AG08395 (cell line): ENCODE measurements around the gene LPP.
A peak's percentile ranks its signal among the peaks of the same experiment; 100 is the strongest.

Experiments
- DNase-seq: peaks from one replicate; pipeline ENCODE4 v3.0.0; 2012; ENCODE audit warnings: mixed read lengths, low spot score

LPP gene

GRCh38 chr3:188834349-188834748 lies 680.4 kb downstream of the LPP start:
- DNase-seq = no peak

DNA sequence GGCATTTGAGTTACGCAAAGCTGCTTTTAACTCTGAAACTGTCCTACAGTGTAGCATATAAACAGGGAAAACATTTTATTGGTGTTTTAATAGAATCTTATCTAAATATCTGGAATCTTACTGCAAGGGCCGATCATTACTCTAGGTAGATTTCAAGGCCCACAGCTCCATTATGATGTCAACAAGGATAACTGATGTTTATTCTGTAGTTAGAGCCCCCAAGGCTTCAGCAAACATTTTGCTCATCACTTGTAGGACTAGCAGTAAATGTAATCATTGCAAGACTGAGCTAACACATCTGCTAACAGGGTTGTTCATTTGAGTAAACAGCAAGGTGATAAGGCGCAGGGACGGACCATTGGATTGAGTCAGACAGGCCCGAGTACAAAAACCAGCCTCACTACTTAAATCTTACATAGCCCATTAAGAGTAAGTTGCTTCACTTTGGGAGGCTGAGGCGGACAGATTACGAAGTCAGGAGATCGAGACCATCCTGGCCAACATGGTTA lies 685.3 kb downstream of the LPP start:
- no peak for DNase-seq

- no peak for DNase-seq
These were observed 686.3 kb downstream of the LPP start for GRCh38 chr3:188840290-188840689.

GRCh38 chr3:188841906-188842305 lies 687.9 kb downstream of the LPP start:
- no peak for DNase-seq

DNA sequence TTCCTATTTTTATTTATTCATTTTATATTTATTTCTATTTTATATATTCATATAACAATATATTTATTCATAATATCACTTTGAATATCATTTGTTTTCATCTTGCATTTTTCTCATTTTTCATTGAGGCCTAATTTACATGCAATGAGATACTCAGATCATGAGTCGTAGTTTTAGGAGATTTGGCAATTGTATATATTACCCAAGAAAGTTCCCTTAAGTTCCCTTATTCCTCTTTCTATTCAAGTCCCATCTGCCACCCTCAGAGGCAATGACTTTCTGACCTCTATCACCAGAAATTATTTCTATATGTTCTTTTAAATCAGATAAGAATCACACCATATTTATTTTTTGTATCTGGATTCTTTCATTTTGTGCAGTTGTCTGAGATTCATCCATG lies 688.7 kb downstream of the LPP start:
- DNase-seq = peak; percentile 27

GRCh38 chr3:188844096-188844495 lies 690.1 kb downstream of the LPP start:
- DNase-seq = no peak

GRCh38 chr3:188845514-188845913 lies 691.6 kb downstream of the LPP start:
- no peak for DNase-seq

DNA sequence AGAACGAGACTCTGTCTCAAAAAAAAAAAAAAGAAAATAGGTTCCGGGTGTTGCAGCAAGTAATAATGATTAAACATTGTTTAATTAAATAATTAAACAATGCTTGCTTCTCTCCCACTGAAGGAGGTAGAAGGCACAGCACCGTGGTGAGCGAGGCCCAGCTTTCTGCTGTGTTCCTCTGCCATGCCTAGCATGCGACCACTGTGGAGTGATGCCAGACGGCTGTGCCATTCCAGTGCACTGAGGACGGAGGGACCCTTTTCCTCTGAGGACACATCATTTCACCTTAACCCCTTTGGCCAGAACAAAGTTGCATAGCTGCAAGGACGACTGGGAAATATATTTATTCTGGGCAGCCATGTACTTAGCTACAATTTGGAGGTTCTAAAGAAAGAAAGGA lies 695.0 kb downstream of the LPP start:
- no peak for DNase-seq

- peak; percentile 49 for DNase-seq
These were observed 700.2 kb downstream of the LPP start for GRCh38 chr3:188853856-188854771.

DNA sequence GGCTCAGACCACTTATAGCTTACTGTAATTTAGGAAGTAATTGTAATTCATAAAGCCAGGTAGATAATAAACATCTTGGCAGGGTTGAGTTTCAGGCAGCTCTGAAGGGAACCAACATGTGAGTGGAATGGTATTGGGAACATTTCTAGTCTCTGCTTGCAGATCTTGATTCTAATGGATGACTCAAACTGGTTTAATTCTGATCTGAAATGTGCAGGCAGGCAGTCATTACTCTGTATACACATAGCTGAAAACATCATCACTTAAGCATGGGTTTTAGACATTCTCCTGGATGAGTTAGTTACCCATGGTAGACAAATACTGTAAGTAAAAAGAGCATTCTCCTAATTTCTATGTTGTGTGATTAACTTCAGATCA lies 700.8 kb downstream of the LPP start:
- DNase-seq = peak; percentile 25

GRCh38 chr3:188855675-188856074 lies 701.7 kb downstream of the LPP start:
- no peak for DNase-seq

- DNase-seq = no peak
These were observed 706.2 kb downstream of the LPP start for GRCh38 chr3:188860147-188860546.

DNA sequence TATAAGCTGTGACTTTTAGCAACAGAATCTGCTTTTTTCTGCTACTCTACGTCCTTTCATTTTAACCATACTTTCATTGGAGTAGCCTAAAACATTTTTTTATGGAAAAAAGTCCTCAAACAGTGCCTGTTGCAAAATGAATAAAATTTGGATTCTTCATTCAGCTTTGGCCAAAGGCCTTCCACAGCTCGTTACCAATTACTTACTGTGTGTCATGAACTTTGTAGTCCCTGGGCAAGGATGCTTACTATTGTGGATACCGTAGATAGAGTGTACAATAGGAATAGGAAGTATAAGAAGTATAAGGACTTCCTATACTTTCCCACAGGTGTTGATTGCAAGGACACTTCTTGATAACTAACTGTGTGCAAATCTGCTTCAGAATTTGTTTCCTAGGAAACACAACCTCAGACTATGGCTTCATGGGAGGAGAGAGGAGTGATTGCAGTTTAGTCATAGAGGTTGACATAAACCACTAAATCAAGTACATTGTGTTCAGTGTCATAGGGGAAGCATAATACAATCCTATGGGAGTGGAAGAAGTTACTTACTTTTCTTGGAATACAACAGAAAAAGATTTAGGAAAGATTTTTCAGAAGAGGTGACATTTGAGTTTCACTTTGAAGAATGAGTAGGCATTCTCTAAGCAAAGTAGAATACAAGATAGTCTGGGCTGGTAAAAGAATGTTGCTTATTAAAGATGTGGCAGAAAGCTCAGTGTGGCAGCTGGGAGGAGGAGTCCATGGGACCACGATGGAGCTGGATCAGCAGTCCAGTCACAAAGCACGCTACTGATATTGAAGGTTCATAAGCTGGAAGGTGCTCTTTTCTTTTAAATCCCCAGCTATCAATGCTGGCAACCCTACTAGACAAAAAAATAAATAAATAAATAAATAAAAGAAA lies 708.1 kb downstream of the LPP start:
- DNase-seq = peak; percentile 6

DNA sequence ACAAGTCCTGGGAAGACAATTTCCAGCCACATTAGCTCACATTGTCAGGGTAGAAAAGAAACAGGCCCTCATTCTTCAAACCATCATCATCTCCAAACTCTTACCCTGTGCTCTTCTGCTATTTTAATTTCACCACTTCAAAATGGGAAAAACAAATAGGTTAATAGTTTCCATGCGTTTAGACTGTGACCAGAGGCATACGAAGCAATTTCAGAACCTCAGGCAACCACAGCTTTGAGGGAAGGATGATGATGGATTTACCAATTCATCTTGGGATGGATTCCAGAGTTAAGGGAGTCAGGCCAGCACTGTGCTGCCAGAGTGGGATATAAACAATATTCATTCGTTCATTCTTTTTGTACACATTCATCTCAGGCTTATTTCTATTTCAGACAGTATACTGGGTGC lies 710.0 kb downstream of the LPP start:
- DNase-seq = peak; percentile 74

- no peak for DNase-seq
These were observed 713.8 kb downstream of the LPP start for GRCh38 chr3:188867691-188868265.

- DNase-seq = no peak
These were observed 714.8 kb downstream of the LPP start for GRCh38 chr3:188868803-188869202.

- no peak for DNase-seq
These were observed 715.7 kb downstream of the LPP start for GRCh38 chr3:188869628-188870027.

DNA sequence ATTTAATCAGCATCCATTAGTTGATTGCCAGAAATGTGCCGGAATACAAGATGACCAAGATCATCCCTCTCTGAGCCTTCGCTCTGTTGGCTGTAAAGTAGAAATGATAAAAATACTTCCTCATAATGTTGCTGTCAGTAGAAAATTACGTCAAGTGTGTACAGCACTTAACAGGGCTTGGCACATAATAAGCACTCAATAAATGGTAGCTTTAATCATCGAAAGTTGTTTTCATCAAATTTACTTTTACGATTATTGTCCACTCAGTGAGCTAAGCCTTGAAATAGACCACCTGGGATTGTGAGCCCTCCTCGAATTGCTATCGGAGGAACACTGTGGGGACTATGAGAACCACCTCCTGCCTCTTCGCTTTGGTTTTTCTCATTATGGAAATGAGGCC lies 716.5 kb downstream of the LPP start:
- DNase-seq = no peak

GRCh38 chr3:188874576-188874975 lies 720.6 kb downstream of the LPP start:
- no peak for DNase-seq

GRCh38 chr3:188875413-188875812 lies 721.5 kb downstream of the LPP start:
- DNase-seq = no peak

GRCh38 chr3:188876370-188876769 lies 722.4 kb downstream of the LPP start:
- no peak for DNase-seq

DNA sequence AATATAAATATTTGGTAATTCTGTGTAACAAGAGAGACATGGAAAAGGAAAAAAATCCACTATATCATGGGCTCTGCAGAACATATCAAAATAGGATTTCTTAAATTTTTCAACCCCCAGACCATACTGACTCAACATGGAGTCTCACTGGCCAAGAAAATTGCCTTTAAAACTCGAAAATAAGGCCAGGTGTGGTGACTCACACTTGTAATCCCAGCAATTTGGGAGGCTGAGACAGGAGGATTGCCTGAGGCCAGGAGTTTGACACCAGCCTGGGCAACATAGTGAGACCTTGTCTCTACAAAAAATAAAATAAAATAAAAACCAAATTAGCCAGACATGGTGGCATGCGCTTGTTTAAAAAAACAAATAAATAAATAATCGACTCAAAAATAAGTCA lies 723.4 kb downstream of the LPP start:
- no peak for DNase-seq
